ENCODE results near the gene LHFPL6. TPM values are rescaled to one million over a fixed set of nuclear protein-coding genes. Genes with fewer than 3 reads are reported as not detected.

The LHFPL6 gene
- total RNA-seq, 4 donors from 2014 or later, result 3.7 to 40.4 (median 8.0) TPM

DNA sequence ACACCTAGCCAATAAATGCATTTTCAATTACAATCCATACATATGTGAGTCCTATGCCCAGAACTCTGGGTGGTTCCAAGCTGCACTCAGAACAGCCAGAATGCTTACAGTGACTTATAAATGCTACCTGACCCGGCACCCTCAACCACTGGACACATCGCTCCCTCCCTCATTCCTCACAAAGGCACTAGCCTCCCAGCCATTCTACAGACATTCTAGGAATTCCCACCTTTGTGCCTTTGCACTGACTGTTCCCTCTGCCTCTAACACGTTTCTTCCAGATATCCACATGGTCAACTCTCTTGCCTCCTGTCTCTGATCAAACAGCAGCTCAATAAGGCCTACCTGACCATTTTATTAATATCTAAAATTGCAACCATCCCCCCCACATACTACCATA is 99.9 kb downstream of the LHFPL6 start:
- Histone ChIP-seq H3K9me3 (no peaks in the 10 kb centered on the region), H3K4me3 (no peak overlapping the region), H3K4me1 (peaks cover 0 to 19% (median 0%) of the 10 kb centered on the region in 3 donors), H3K27ac (no peak overlapping the region), H3K36me3 (no peaks in the 10 kb centered on the region), H3K27me3 (no peaks in the 10 kb centered on the region)
- DNase-seq, result no peak
- TF ChIP-seq POLR2A (IDR thresholded peaks at IDR 0.05), result no peak
- TF ChIP-seq, protein P1, sequence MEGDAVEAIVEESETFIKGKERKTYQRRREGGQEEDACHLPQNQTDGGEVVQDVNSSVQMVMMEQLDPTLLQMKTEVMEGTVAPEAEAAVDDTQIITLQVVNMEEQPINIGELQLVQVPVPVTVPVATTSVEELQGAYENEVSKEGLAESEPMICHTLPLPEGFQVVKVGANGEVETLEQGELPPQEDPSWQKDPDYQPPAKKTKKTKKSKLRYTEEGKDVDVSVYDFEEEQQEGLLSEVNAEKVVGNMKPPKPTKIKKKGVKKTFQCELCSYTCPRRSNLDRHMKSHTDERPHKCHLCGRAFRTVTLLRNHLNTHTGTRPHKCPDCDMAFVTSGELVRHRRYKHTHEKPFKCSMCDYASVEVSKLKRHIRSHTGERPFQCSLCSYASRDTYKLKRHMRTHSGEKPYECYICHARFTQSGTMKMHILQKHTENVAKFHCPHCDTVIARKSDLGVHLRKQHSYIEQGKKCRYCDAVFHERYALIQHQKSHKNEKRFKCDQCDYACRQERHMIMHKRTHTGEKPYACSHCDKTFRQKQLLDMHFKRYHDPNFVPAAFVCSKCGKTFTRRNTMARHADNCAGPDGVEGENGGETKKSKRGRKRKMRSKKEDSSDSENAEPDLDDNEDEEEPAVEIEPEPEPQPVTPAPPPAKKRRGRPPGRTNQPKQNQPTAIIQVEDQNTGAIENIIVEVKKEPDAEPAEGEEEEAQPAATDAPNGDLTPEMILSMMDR (IDR thresholded peaks at IDR 0.05), result no peak
- intact Hi-C loops (cut with DNase I), result no loop called here
- 89 to 96% methylated on average over 3 of the region's 3 CpGs for WGBS, 2 donors

DNA sequence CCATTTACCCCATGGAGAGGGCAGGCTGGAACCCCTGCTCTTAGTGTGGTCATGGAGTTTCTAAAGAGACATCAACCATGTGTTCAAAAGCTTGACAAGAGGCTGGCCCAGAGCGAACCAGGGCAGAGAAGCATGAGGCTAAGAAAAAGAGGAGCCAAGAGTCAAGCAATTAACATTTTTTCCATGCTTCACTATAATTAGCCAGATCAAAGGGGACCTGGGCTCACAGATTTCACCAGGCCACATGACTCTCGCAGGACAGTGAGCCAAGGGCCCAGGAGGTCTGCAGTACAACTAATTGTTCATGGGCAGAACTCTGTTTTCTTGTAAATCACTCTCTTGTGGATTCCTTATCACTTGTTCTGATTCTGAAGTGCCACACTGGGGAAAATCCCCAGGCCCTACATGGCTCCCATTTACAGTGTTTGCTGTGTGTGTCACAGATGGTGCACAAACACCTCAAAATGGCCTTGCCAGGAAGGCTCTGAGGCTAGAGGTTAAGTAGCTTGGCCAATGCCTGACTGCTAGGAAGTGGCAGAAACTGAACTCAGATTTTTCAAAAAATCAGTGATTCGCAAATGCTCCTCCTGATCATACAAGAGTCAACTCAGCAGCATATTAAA is 101.2 kb downstream of the LHFPL6 start:
- Histone ChIP-seq H3K4me1 (peaks cover 0 to 13% (median 0%) of the 10 kb centered on the region in 3 donors), H3K4me3 (no peak overlapping the region), H3K9me3 (no peaks in the 10 kb centered on the region), H3K36me3 (no peaks in the 10 kb centered on the region), H3K27ac (no peak overlapping the region), H3K27me3 (no peaks in the 10 kb centered on the region)
- WGBS, 2 donors, result 72 to 80% methylated on average over 3 of the region's 3 CpGs
- no peak for TF ChIP-seq POLR2A (IDR thresholded peaks at IDR 0.05)
- TF ChIP-seq, protein P1 (IDR thresholded peaks at IDR 0.05), result no peak
- no peak for DNase-seq
- intact Hi-C loops (cut with DNase I), result no loop called here

DNA sequence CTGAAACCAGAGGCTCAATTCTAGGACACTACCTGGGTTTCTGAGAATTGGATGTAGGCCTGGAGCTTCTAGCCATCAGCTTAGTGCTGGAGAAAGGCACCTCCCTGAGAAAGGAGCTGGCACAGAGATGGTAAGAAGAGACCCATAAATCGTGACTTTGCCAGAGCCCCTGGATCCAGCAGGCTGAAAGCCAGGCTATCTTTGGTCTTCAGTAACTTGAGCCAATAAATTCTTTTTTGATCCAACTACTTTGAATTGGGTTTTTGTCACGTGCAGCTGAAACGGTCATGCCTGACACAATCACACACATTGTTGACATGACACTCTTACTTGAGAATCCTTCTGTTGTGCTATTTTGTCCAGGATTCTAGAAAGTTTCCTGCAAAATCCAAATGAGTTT is 103.4 kb downstream of the LHFPL6 start:
- Histone ChIP-seq H3K36me3 (no peaks in the 10 kb centered on the region), H3K27ac (no peak overlapping the region), H3K27me3 (no peaks in the 10 kb centered on the region), H3K9me3 (no peaks in the 10 kb centered on the region), H3K4me1 (peaks cover 0 to 6% (median 0%) of the 10 kb centered on the region in 3 donors), H3K4me3 (no peak overlapping the region)
- DNase-seq, result no peak
- TF ChIP-seq, protein P1 (IDR thresholded peaks at IDR 0.05), result no peak
- TF ChIP-seq POLR2A (IDR thresholded peaks at IDR 0.05), result no peak
- intact Hi-C loops (cut with DNase I), result no loop called here
- 39 to 41% methylated on average over 3 of the region's 3 CpGs for WGBS, 2 donors

GRCh38 chr13:39498471-39499114 is 104.4 kb downstream of the LHFPL6 start:
- Histone ChIP-seq H3K4me3 (no peak overlapping the region), H3K9me3 (no peaks in the 10 kb centered on the region), H3K27ac (no peak overlapping the region), H3K36me3 (no peaks in the 10 kb centered on the region), H3K4me1 (peaks cover 0 to 6% (median 0%) of the 10 kb centered on the region in 3 donors), H3K27me3 (no peaks in the 10 kb centered on the region)
- TF ChIP-seq POLR2A (IDR thresholded peaks at IDR 0.05), result no peak
- TF ChIP-seq, protein P1 (IDR thresholded peaks at IDR 0.05), result no peak
- WGBS, 2 donors, result 85 to 87% methylated on average over 9 of the region's 9 CpGs
- no peak for DNase-seq
- intact Hi-C loops (cut with DNase I), result no loop called here

GRCh38 chr13:39496506-39496905 is 106.5 kb downstream of the LHFPL6 start:
- H3K36me3 ChIP-seq, result no peaks in the 10 kb centered on the region
- no peak for TF ChIP-seq POLR2A (IDR thresholded peaks at IDR 0.05)
- TF ChIP-seq, protein P1 (IDR thresholded peaks at IDR 0.05), result no peak
- H3K27me3 ChIP-seq, result no peaks in the 10 kb centered on the region
- DNase-seq, result no peak
- H3K9me3 ChIP-seq, result no peaks in the 10 kb centered on the region
- H3K4me1 ChIP-seq, result peaks cover 0 to under 1% (median 0%) of the 10 kb centered on the region in 3 donors
- H3K27ac ChIP-seq, result no peak overlapping the region
- H3K4me3 ChIP-seq, result no peak overlapping the region
- intact Hi-C loops (cut with DNase I), result no loop called here

Data from esophagus squamous epithelium (tissue), 5 donors.